ENCODE data around the gene GPR183. TPM values are rescaled to one million over a fixed set of nuclear protein-coding genes. Genes with fewer than 3 reads are reported as not detected.

Gene GPR183
- total and polyA plus RNA-seq, 10 of the 15 experiments (the other 5 are each of a cell fraction or from before 2014, with no cell fraction given) = 134 to 669 (median 225) TPM

DNA sequence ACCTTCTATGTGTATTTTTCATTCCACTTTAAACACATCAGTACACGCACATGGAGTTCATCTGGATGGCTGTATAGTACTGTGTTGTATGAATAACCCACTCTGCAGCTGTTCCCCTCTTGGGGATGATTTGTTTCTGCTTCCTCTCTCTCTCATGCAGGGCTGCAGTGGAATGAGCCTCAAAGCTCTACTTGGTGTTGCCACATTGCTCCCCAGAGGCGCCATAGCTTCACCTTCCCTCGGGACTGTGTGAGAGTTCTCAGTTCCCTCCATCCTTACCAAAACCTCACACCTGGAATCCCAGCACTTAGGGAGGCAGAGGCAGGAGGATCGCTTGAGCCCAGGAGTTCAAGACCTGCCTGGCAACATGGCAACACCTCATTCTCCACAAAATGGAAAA, 28.4 kb upstream of the GPR183 start (continued):
- TF ChIP-seq NFYA (IDR thresholded peaks at IDR 0.05; ENCODE audit: borderline replicate concordance, low read depth, low read length) (no peak), STAT1 (conservative IDR thresholded peaks at IDR 0.05) (no peak), ZNF207 (IDR thresholded peaks at IDR 0.05; ENCODE audit: borderline replicate concordance) (no peak), ZNF622 (IDR thresholded peaks at IDR 0.05) (no peak), TBL1XR1 (IDR thresholded peaks at IDR 0.05; ENCODE audit: low read depth, low read length) (no peak), NFXL1 (IDR thresholded peaks at IDR 0.05; ENCODE audit: borderline replicate concordance) (no peak), GATAD2B (conservative IDR thresholded peaks at IDR 0.05; ENCODE audit: low read depth) (peak; percentile 76; the same call in 1 of the 2 replicates), IKZF1 (conservative IDR thresholded peaks at IDR 0.05) (peak; percentile 86), POLR2AphosphoS2 (IDR thresholded peaks at IDR 0.05; ENCODE audit: low read depth, low read length) (no peak), WRNIP1 (IDR thresholded peaks at IDR 0.05; ENCODE audit: borderline replicate concordance, low read depth, low read length) (no peak), HDAC6 (IDR thresholded peaks at IDR 0.05; ENCODE audit: unreplicated experiment) (no peak), YBX1 (IDR thresholded peaks at IDR 0.05) (peak; percentile 85), ZNF274 (IDR thresholded peaks at IDR 0.05; ENCODE audit: insufficient read depth, insufficient read length) (no peak), MXI1 (IDR thresholded peaks at IDR 0.05; ENCODE audit: low read depth, low read length) (no peak), TCF12 (IDR thresholded peaks at IDR 0.05; ENCODE audit: low read depth, low read length) (peak; percentile 81), RUNX3 (IDR thresholded peaks at IDR 0.05; ENCODE audit: low read length) (peak; percentile 49; the same call in 1 of the 2 replicates), RB1 (IDR thresholded peaks at IDR 0.05; ENCODE audit: borderline replicate concordance) (peak; percentile 82; the same call in 1 of the 2 replicates), PML (IDR thresholded peaks at IDR 0.05; ENCODE audit: low read length) (no peak), SMAD5 (IDR thresholded peaks at IDR 0.05; ENCODE audit: low read depth) (no peak), BHLHE40 (IDR thresholded peaks at IDR 0.05; ENCODE audit: borderline replicate concordance in 1 of 2, low read depth in 2 of 2, low read length in 1 of 2) (peak in 1 of 2 experiments; percentile 34; a peak in 1 of 4 replicates), ZNF384 (IDR thresholded peaks at IDR 0.05; ENCODE audit: borderline replicate concordance, low read depth, low read length) (no peak), SIX5 (IDR thresholded peaks at IDR 0.05; ENCODE audit: low read depth, low read length, severe bottlenecking) (no peak), RAD51 (IDR thresholded peaks at IDR 0.05) (0 out of 2 replicates have a peak, but pooled peaks have one; percentile 3)
- TF ChIP-seq, protein P1, sequence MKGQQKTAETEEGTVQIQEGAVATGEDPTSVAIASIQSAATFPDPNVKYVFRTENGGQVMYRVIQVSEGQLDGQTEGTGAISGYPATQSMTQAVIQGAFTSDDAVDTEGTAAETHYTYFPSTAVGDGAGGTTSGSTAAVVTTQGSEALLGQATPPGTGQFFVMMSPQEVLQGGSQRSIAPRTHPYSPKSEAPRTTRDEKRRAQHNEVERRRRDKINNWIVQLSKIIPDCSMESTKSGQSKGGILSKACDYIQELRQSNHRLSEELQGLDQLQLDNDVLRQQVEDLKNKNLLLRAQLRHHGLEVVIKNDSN (IDR thresholded peaks at IDR 0.05; ENCODE audit: borderline replicate concordance, extremely low read length, insufficient read depth, low read depth, low read length) = no peak
- TF ChIP-seq, protein P2, sequence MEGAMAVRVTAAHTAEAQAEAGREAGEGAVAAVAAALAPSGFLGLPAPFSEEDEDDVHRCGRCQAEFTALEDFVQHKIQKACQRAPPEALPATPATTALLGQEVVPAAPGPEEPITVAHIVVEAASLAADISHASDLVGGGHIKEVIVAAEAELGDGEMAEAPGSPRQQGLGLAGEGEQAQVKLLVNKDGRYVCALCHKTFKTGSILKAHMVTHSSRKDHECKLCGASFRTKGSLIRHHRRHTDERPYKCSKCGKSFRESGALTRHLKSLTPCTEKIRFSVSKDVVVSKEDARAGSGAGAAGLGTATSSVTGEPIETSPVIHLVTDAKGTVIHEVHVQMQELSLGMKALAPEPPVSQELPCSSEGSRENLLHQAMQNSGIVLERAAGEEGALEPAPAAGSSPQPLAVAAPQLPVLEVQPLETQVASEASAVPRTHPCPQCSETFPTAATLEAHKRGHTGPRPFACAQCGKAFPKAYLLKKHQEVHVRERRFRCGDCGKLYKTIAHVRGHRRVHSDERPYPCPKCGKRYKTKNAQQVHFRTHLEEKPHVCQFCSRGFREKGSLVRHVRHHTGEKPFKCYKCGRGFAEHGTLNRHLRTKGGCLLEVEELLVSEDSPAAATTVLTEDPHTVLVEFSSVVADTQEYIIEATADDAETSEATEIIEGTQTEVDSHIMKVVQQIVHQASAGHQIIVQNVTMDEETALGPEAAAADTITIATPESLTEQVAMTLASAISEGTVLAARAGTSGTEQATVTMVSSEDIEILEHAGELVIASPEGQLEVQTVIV (IDR thresholded peaks at IDR 0.05; ENCODE audit: borderline replicate concordance, partially characterized antibody) = no peak
- TF ChIP-seq, protein P3, sequence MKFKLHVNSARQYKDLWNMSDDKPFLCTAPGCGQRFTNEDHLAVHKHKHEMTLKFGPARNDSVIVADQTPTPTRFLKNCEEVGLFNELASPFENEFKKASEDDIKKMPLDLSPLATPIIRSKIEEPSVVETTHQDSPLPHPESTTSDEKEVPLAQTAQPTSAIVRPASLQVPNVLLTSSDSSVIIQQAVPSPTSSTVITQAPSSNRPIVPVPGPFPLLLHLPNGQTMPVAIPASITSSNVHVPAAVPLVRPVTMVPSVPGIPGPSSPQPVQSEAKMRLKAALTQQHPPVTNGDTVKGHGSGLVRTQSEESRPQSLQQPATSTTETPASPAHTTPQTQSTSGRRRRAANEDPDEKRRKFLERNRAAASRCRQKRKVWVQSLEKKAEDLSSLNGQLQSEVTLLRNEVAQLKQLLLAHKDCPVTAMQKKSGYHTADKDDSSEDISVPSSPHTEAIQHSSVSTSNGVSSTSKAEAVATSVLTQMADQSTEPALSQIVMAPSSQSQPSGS (IDR thresholded peaks at IDR 0.05; ENCODE audit: low read length) = peak; percentile 73
- TF ChIP-seq, protein P4, sequence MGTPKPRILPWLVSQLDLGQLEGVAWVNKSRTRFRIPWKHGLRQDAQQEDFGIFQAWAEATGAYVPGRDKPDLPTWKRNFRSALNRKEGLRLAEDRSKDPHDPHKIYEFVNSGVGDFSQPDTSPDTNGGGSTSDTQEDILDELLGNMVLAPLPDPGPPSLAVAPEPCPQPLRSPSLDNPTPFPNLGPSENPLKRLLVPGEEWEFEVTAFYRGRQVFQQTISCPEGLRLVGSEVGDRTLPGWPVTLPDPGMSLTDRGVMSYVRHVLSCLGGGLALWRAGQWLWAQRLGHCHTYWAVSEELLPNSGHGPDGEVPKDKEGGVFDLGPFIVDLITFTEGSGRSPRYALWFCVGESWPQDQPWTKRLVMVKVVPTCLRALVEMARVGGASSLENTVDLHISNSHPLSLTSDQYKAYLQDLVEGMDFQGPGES (IDR thresholded peaks at IDR 0.05) = no peak

Measured in GM12878 (cell line).